ENCODE results near the gene CYP11A1.

The CYP11A1 gene

GRCh38 chr15:74400915-74401757 lies 33.7 kb upstream of the CYP11A1 start:
- DNase-seq (ENCODE audit: low read depth): no peak
- H3K4me3 ChIP-seq (ENCODE audit: low read length): no peak overlapping the region
- TF ChIP-seq CTCF (conservative IDR thresholded peaks at IDR 0.05; ENCODE audit: low read depth, low read length): no peak

- TF ChIP-seq CTCF (conservative IDR thresholded peaks at IDR 0.05; ENCODE audit: low read depth, low read length): no peak
- DNase-seq (ENCODE audit: low read depth): no peak
- no peak overlapping the region for H3K4me3 ChIP-seq (ENCODE audit: low read length)
These were observed 32.9 kb upstream of the CYP11A1 start for GRCh38 chr15:74400313-74400860.

- no peak for DNase-seq (ENCODE audit: low read depth)
- no peak for TF ChIP-seq CTCF (conservative IDR thresholded peaks at IDR 0.05; ENCODE audit: low read depth, low read length)
- no peak overlapping the region for H3K4me3 ChIP-seq (ENCODE audit: low read length)
These were observed 32.3 kb upstream of the CYP11A1 start for GRCh38 chr15:74399511-74400312.

GRCh38 chr15:74399100-74399499 lies 31.7 kb upstream of the CYP11A1 start:
- no peak for DNase-seq (ENCODE audit: low read depth)
- H3K4me3 ChIP-seq (ENCODE audit: low read length): no peak overlapping the region
- TF ChIP-seq CTCF (conservative IDR thresholded peaks at IDR 0.05; ENCODE audit: low read depth, low read length): no peak

GRCh38 chr15:74398183-74398582 lies 30.7 kb upstream of the CYP11A1 start:
- TF ChIP-seq CTCF (conservative IDR thresholded peaks at IDR 0.05; ENCODE audit: low read depth, low read length): no peak
- no peak for DNase-seq (ENCODE audit: low read depth)
- no peak overlapping the region for H3K4me3 ChIP-seq (ENCODE audit: low read length)

GRCh38 chr15:74397239-74398068 lies 30.0 kb upstream of the CYP11A1 start:
- DNase-seq (ENCODE audit: low read depth): no peak
- TF ChIP-seq CTCF (conservative IDR thresholded peaks at IDR 0.05; ENCODE audit: low read depth, low read length): no peak
- H3K4me3 ChIP-seq (ENCODE audit: low read length): no peak overlapping the region
